HG02588 (cell line): ENCODE results near the gene WNT11.

Experiments
- ATAC-seq: cut with Tn5 transposase; IDR thresholded peaks from one replicate; pipeline ENCODE4 v1.9.1; 2021; ENCODE audit warnings: mild to moderate bottlenecking, moderate library complexity; ENCODE audit not compliant: unreplicated experiment

WNT11 gene

GRCh38 chr11:76206327-76207081, at the start of gene WNT11:
Gene WNT11, minus strand, starts transcription at chr11:76206502. Its CDS starts 95 bp downstream, at chr11:76206407.
- no peak for ATAC-seq

DNA sequence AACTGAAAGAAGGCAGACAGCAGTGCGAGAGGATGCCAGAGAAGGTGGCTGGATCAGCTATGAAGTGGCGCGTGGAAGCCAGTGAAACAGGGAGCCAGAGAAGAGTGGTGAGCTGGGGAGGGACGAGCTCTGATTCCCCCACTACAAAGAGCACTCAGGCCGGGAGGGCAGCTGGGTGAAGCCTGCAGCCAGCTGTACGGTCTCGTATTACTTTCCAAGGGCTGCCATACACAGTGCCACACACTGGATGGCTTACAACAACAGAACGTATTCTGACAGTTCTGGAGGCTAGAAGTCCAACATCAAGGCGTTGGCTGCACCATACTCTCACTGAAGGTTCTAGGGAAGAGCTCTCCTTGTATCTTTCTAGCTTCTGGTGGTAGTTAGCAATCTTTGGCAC, 47.1 kb upstream of the WNT11 start:
- ATAC-seq: no peak

DNA sequence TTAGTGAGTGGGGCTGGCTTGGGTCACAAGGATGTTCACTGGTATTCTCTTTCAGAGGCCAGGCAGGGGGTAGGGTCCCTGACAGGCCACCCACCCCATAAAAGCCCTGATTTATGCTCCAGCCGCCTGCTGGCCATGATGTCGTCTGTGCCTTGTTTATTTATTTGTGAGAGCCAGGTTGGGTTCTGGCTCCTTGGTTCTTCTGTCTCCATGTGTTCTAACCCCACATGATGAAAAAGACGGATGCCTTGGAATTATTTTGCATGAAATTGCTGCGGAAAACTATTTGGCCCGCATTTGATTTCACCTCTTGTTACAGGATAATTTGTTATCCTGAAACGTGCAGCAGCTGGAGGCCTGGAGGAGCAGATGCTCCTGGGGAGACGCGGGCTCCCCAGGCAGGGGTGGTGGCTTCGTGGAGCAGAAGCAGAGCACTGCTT, 46.3 kb upstream of the WNT11 start:
- ATAC-seq: no peak

GRCh38 chr11:76251576-76251975, 45.3 kb upstream of the WNT11 start:
- no peak for ATAC-seq

DNA sequence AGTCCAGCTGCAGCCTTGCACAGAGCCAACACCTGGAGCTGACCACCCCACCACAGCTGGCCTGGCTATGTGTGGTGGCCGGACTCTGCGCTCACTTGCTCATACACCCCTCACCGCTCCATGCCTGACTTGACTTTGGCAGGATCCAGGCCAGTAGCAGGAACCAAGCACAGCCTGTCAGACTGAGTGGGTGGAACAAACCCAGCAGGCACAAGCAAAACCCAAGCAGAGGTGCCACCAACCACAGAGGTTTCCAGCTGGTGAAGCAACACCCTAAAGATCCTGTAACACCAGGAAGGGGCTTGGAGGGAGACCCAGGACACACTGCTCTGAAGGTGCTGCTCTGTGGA, 44.9 kb upstream of the WNT11 start:
- no peak for ATAC-seq

- ATAC-seq: no peak
These were observed 44.4 kb upstream of the WNT11 start for GRCh38 chr11:76250520-76251225.

- ATAC-seq: no peak
These were observed 43.0 kb upstream of the WNT11 start for GRCh38 chr11:76249195-76249741.

GRCh38 chr11:76248210-76248609, 41.9 kb upstream of the WNT11 start:
- no peak for ATAC-seq

DNA sequence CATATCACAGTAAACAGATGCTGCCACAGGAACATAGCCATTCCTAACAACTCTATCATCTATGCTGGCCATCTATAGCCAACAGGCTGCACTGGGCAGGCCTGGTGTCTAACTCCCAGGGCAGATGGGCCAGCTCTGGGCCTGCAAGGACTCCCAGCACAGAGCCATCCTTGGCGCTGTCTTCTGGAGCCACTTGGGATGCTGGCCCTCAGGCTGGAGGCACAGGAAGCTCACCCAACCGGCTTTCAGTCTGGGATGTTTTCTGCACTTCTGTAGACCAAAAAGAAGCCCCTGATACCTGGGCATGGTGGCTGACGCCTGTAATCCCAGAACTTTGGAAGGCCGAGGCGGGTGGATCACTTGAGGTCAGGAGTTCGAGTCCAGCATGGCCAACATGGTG, 40.8 kb upstream of the WNT11 start:
- ATAC-seq: no peak

DNA sequence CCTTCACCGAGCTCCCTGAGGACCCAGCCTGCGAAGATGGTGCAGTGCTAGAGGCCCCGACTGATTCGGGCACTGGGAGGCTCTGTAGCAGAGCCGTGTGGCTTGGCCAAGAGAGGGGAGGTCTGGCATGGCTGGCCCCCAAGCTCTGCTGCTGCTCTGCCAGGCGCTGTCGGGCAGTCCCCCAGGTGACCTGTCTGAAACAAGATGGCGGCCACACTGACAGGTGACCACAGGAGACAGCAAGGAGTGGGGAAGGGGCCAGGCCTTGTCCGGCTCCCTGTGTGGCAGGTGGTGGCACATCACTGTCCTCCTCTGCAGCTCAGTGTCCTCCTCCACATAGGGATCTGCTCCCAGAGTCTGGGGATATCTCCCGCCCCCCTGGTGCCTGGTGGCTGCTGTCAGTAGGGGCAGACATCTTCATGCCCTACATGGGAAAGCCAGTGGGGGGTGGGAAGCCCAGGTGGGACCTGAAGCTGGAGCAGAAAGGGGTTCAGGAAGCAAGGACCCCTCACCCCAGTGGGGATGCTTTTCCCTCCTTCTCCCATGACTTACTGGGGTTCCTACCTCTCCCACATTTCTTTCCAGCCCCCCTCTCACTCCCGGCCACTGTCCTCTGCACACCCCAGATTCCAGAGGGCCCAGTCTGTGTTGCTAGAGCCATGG, 40.1 kb upstream of the WNT11 start:
- ATAC-seq: no peak

DNA sequence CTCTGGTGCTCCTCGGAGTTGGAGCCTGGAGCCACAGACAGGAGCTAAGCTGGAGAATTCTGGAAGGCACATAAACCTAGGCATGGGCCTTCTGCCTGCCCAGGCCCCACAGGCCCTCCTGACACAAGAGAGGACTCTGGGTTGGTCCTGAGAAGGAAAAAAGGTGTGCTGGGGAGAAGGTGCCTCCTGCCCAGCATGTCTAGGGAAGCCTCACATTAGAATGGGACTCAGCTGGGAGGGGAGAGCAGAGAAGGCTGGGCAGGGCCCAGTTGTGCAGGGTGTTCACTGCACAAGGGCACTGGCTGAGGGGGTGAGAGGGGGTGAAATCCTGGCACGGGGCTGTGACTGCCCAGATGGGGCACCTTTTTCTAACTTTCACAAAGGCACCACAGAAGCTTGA, 39.4 kb upstream of the WNT11 start:
- no peak for ATAC-seq

GRCh38 chr11:76244316-76244851, 38.1 kb upstream of the WNT11 start:
- ATAC-seq: no peak

- no peak for ATAC-seq
These were observed 37.6 kb upstream of the WNT11 start for GRCh38 chr11:76243957-76244285.

DNA sequence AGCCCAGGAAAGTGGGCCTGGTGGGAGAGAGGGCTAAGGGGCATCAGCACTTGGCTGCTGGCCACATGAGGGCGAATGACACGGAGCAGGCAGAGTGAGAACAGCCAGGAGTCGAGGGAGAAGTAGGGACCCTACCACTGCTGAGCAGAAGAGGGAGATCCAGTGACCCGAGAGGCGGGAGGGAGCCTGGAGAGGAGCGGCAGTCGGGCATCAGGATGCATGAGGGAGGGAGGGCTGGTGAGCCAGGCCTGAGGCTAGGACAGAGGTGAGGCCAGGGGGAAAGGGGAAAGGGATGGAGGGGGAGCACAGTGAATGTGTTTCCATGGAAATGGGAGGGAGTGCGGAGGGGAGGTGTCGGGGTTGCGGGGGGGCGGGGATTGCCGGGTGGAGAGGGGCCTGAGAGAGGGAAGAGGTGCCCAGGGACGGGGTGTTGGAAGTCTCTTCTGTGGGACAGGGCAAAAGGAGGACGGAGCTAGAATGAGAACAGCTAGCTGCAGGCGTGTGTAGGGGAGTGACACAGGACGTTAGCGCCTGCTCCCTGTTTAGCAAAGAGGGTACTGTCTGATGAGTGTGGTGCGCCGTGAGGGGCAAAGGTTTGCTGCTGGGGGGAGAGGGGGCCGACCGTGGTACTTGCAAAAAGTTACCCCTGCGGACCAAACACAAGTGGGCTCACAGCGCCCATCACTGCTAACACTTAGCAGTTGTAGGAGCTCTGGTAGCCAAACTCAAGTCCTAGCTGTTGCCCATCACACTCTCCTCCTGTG, 37.1 kb upstream of the WNT11 start:
- no peak for ATAC-seq

GRCh38 chr11:76242004-76242779, 35.9 kb upstream of the WNT11 start:
- no peak for ATAC-seq

- ATAC-seq: no peak
These were observed 35.1 kb upstream of the WNT11 start for GRCh38 chr11:76241243-76242000.

- ATAC-seq: no peak
These were observed 34.4 kb upstream of the WNT11 start for GRCh38 chr11:76240666-76241065.

DNA sequence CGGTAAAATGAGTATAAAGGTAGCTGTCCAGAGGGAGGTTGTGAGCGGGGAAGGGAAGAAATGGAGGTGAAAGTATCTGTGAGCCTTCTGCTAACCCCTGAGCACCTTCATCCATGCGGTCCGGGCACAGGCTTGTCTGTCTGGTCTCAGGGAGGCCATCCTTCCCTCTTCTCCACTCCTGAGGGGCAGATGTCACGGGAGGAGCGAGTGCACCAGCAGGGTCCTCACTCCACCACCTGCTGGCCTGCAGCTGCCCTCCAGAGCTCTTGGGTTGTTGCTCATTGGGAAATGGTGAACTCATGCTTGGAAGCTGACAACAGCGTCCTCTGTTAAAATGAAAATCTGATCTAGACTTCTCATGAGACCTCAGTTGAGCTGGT, 33.8 kb upstream of the WNT11 start:
- ATAC-seq: no peak

DNA sequence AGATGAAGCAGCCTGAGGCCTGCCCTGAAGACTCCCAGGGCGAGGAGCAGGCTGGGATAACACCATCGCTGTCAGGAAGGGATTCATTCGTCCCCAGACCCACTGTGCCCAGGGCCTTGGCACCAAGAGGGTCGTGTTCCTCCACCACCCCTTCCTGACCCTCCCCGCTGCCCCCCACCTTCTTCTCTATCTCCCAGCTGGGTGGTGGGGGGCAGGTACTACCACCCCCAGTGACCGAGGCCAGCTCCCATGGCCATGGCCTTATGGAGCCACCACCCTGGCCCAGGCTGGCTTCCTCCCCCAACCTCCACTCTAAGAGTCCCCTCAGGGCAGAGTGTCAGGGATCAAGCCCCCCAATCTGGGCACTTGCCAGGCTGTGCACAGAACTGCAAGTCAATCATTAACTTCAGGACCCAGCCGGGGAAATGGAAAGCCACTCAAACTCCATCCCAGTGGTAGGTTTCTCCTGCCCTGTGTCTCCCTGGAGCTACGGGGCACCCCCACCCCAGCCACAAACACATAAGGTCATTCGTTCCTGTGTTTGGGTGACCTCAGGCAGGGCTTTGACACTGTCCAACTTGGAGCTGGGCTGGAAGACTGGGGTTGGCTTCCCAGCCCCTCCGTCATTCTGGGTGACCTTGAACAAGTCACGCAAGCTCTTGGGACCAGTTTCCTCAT, 33.3 kb upstream of the WNT11 start:
- ATAC-seq: no peak
